ENCODE data around the gene STARD5.

GRCh38 chr15:81316267-81316666 lies 7.7 kb downstream of the STARD5 start:
- TF ChIP-seq CTCF (IDR thresholded peaks at IDR 0.05; ENCODE audit: low read depth, low read length), result no peak
- TF ChIP-seq POLR2A (IDR thresholded peaks at IDR 0.05; ENCODE audit: extremely low read depth, insufficient read length), result no peak
- TF ChIP-seq MAX (IDR thresholded peaks at IDR 0.05; ENCODE audit: low read depth, low read length), result no peak
- TF ChIP-seq MYC (IDR thresholded peaks at IDR 0.05; ENCODE audit: low read depth, low read length), result no peak
